NB4 (cell line): Measurements from ENCODE around the gene IFNL4.
"Not testable (repeated sequence)": the region's sequence is repeated elsewhere in the genome, so short reads cannot be mapped to it uniquely, and the experiment has no call there.

Source experiments
- DNase-seq: peaks from one replicate; pipeline ENCODE4 v3.0.0; 2010; ENCODE audit warnings: low read depth
- H3K4me3 ChIP-seq: one replicate; pipeline ENCODE4 v1.5.1; 2011; ENCODE audit warnings: mild to moderate bottlenecking, low read depth, low read length, moderate library complexity
- CTCF ChIP-seq: IDR thresholded peaks from one replicate; pipeline ENCODE4 v1.5.1; 2012; ENCODE audit warnings: low read depth, low read length
- MAX ChIP-seq: IDR thresholded peaks from 2 replicates; pipeline ENCODE4 v1.6.1; 2011; ENCODE audit warnings: low read depth, low read length
- MYC ChIP-seq: IDR thresholded peaks from 2 replicates; pipeline ENCODE4 v1.6.1; 2011; ENCODE audit warnings: low read depth, low read length
- POLR2A ChIP-seq: IDR thresholded peaks from 2 replicates; pipeline ENCODE4 v1.6.1; 2011; ENCODE audit warnings: mild to moderate bottlenecking; ENCODE audit not compliant: insufficient read length; ENCODE audit errors: extremely low read depth

Gene IFNL4

GRCh38 chr19:39224910-39225309 lies 23.7 kb downstream of the IFNL4 start:
- no peak for TF ChIP-seq MAX
- no peak for TF ChIP-seq CTCF
- TF ChIP-seq POLR2A: no peak
- no peak for TF ChIP-seq MYC
- H3K4me3 ChIP-seq: no peak overlapping the region
- DNase-seq: peak; percentile 38

- no peak for TF ChIP-seq CTCF
- no peak for TF ChIP-seq MYC
- no peak for TF ChIP-seq POLR2A
- no peak for TF ChIP-seq MAX
- peak; percentile 16 for DNase-seq
- no peak overlapping the region for H3K4me3 ChIP-seq
Observed at GRCh38 chr19:39223703-39224279, 24.9 kb downstream of the IFNL4 start.

- not testable (repeated sequence) for DNase-seq, H3K4me3 ChIP-seq
Observed at GRCh38 chr19:39219108-39219507, 29.5 kb downstream of the IFNL4 start.

- DNase-seq: no peak
- TF ChIP-seq POLR2A: no peak
- no peak for TF ChIP-seq CTCF
- TF ChIP-seq MYC: no peak
- no peak for TF ChIP-seq MAX
- no peak overlapping the region for H3K4me3 ChIP-seq
Observed at GRCh38 chr19:39218230-39219007, 30.2 kb downstream of the IFNL4 start.

- TF ChIP-seq CTCF (no peak), MYC (no peak), MAX (no peak), POLR2A (no peak)
- H3K4me3 ChIP-seq: no peak overlapping the region
- no peak for DNase-seq
Observed at GRCh38 chr19:39217094-39217493, 31.6 kb downstream of the IFNL4 start.

GRCh38 chr19:39215323-39215722 lies 33.3 kb downstream of the IFNL4 start:
- DNase-seq, H3K4me3 ChIP-seq: not testable (repeated sequence)

- peak; percentile 55 for DNase-seq
- TF ChIP-seq MAX (no peak), CTCF (peak; percentile 50)
- H3K4me3 ChIP-seq: no peak overlapping the region
Observed at GRCh38 chr19:39212375-39212742, 36.3 kb downstream of the IFNL4 start.
